Keratinocyte (primary cell): ENCODE data around the gene TSC22D3.

Experiments
- EZH2 ChIP-seq: IDR thresholded peaks from one replicate; pipeline ENCODE4 v1.6.1; 2012; ENCODE audit warnings: inconsistent platforms, mild to moderate bottlenecking, low read length, moderate library complexity
- TF ChIP-seq, protein P1 (sequence below), 3 experiments: IDR thresholded peaks in 1 of 3; conservative IDR thresholded peaks in 1 of 3; optimal IDR thresholded peaks in 1 of 3; 2 replicates in 2 of 3; 3 replicates in 1 of 3; pipeline versions ENCODE3 to v1.5.1; 2011; ENCODE audit warnings: low read length in 3 of 3, mild to moderate bottlenecking in 3 of 3, moderate library complexity in 2 of 3, control low read depth in 1 of 3, inconsistent platforms in 1 of 3; ENCODE audit not compliant: insufficient read depth in 2 of 3; ENCODE audit errors: extremely low read depth in 1 of 3

- TF ChIP-seq, protein P1, sequence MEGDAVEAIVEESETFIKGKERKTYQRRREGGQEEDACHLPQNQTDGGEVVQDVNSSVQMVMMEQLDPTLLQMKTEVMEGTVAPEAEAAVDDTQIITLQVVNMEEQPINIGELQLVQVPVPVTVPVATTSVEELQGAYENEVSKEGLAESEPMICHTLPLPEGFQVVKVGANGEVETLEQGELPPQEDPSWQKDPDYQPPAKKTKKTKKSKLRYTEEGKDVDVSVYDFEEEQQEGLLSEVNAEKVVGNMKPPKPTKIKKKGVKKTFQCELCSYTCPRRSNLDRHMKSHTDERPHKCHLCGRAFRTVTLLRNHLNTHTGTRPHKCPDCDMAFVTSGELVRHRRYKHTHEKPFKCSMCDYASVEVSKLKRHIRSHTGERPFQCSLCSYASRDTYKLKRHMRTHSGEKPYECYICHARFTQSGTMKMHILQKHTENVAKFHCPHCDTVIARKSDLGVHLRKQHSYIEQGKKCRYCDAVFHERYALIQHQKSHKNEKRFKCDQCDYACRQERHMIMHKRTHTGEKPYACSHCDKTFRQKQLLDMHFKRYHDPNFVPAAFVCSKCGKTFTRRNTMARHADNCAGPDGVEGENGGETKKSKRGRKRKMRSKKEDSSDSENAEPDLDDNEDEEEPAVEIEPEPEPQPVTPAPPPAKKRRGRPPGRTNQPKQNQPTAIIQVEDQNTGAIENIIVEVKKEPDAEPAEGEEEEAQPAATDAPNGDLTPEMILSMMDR (optimal IDR thresholded peaks at IDR 0.05 in 1 of 3, IDR thresholded peaks at IDR 0.05 in 1 of 3, conservative IDR thresholded peaks at IDR 0.05 in 1 of 3; ENCODE audit: extremely low read depth in 1 of 3, insufficient read depth in 2 of 3, low read length in 3 of 3) = no peak
- no peak for TF ChIP-seq EZH2
Measured at GRCh38 chrX:107755721-107756120, 19.9 kb downstream of the TSC22D3 start.
